CD4-positive, alpha-beta memory T cell (primary cell): ENCODE measurements around the gene ASTE1. TPM values are rescaled to one million over a fixed set of nuclear protein-coding genes. Genes with fewer than 3 reads are reported as not detected.
A peak's percentile ranks its signal among the peaks of the same experiment; 100 is the strongest.

Source experiments
- CTCF ChIA-PET: fragments of 350-600 bp; sonication (Branson Sonifier 250); formaldehyde crosslinking; loops from one replicate; lab custom pipeline; 2021; ENCODE audit warnings: inconsistent platforms; ENCODE audit not compliant: partially characterized antibody; lab: Charles Lee
- POLR2A ChIA-PET: fragments of 350-600 bp; sonication (Branson Sonifier 250); formaldehyde crosslinking; loops from one replicate; lab custom pipeline; 2021; ENCODE audit not compliant: partially characterized antibody; lab: Charles Lee
- DNase-seq, 5 donors: peaks; one replicate each; pipeline versions ENCODE4 v3.0.0 to v3.0.0-alpha.2; 2020 to 2022; ENCODE audit warnings: mixed read lengths in 1 of 5
- H3K27ac ChIP-seq: one replicate; pipeline ENCODE4 v1.7.0; 2013; ENCODE audit warnings: low read depth, low read length
- H3K27me3 ChIP-seq: 2 replicates; pipeline ENCODE4 v1.7.0; 2013; ENCODE audit warnings: mild to moderate bottlenecking, low read length, moderate library complexity; ENCODE audit not compliant: insufficient read depth
- H3K36me3 ChIP-seq: 2 replicates; pipeline ENCODE4 v1.7.0; 2013; ENCODE audit warnings: mild to moderate bottlenecking, low read length, moderate library complexity; ENCODE audit not compliant: insufficient read depth
- H3K4me1 ChIP-seq: 2 replicates; pipeline ENCODE4 v1.7.0; 2013; ENCODE audit warnings: mild to moderate bottlenecking, low read length, moderate library complexity; ENCODE audit not compliant: insufficient read depth
- H3K4me3 ChIP-seq, 2 donors: one replicate each; pipeline ENCODE4 v1.7.0; 2013; ENCODE audit warnings: low read length in 2 of 2, mild to moderate bottlenecking in 1 of 2
- H3K9me3 ChIP-seq, 2 donors: one replicate each; pipeline ENCODE4 v1.7.0; 2013; ENCODE audit warnings: low read length in 2 of 2, control low read depth in 1 of 2; ENCODE audit not compliant: control insufficient read depth in 1 of 2
- H3K27ac Mint-ChIP-seq, 7 donors: one replicate each; pipeline ENCODE4 v1.8.0; 2020 to 2021; ENCODE audit warnings: mixed read lengths in 7 of 7, mild to moderate bottlenecking in 6 of 7, inconsistent platforms in 3 of 7, moderate library complexity in 3 of 7
- H3K27me3 Mint-ChIP-seq, 2 donors: one replicate each; pipeline ENCODE4 v1.8.0; 2020 to 2021; ENCODE audit warnings: mixed read lengths in 2 of 2
- H3K36me3 Mint-ChIP-seq, 2 donors: one replicate each; pipeline ENCODE4 v1.8.0; 2020 to 2021; ENCODE audit warnings: mixed read lengths in 2 of 2, inconsistent platforms in 1 of 2, mild to moderate bottlenecking in 1 of 2
- H3K4me1 Mint-ChIP-seq, 4 donors: one replicate each; pipeline ENCODE4 v1.8.0; 2020 to 2021; ENCODE audit warnings: mixed read lengths in 4 of 4, mild to moderate bottlenecking in 1 of 4
- H3K4me3 Mint-ChIP-seq, 8 donors: one replicate each; pipeline ENCODE4 v1.8.0; 2020 to 2021; ENCODE audit warnings: mixed read lengths in 8 of 8, mild to moderate bottlenecking in 7 of 8, moderate library complexity in 6 of 8, inconsistent platforms in 3 of 8
- H3K9me3 Mint-ChIP-seq, 8 donors: one replicate each; pipeline ENCODE4 v1.8.0; 2020 to 2021; ENCODE audit warnings: mixed read lengths in 8 of 8, mild to moderate bottlenecking in 5 of 8, inconsistent platforms in 3 of 8, moderate library complexity in 1 of 8
- intact Hi-C: fragments of 100-400 bp; cut with micrococcal nuclease; formaldehyde crosslinking; loops from one replicate; pipeline ENCODE4 v1.15.1; 2023
- polyA plus RNA-seq, 2 donors: library from polyadenylated mRNA; unstranded; fragments of 300-500 nt; fragmentation: Illumina TruSeq; gene quantifications; one replicate each; pipeline ENCODE4 v1.2.3, GENCODE V29; 2021
- total RNA-seq, 2 experiments: library from RNA; stranded (reverse); gene quantifications; one replicate each; pipeline ENCODE4 v1.2.3, GENCODE V29; 2021

Gene ASTE1
- total and polyA plus RNA-seq, 4 experiments from 2014 or later, result 23.8 to 31.9 (median 28.1) TPM

GRCh38 chr3:130997289-130997688, 29.3 kb downstream of the ASTE1 start:
- POLR2A ChIA-PET, result no interaction called here
- no peaks in the 10 kb centered on the region for H3K36me3 ChIP-seq
- no peak overlapping the region for H3K27ac Mint-ChIP-seq

DNA sequence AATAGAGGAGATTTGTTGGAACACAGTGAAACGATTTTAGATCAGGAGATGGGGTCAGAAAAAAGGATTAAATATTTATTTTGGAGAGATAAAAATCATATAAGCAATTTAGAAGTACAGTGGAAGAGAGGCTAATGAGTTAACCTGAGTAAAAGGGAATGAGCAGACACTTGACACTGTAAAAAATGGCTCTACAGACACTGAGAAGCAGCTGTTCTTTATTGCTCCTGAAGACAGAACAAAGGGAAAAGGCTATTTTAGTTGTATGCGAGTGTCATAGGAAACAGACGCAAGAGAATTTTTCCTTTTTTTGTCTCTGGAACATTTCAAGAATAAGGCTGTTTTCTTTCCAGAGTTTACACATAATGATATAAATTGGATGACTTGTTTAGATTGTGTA, 34.3 kb downstream of the ASTE1 start:
- H3K4me3 Mint-ChIP-seq, result no peak overlapping the region
- Histone ChIP-seq H3K4me1 (no peaks in the 10 kb centered on the region), H3K4me3 (no peak overlapping the region), H3K27ac (no peak overlapping the region), H3K9me3 (no peaks in the 10 kb centered on the region), H3K36me3 (peaks cover 6% of the 10 kb centered on the region), H3K27me3 (no peaks in the 10 kb centered on the region)
- no peaks in the 10 kb centered on the region for H3K27me3 Mint-ChIP-seq
- H3K36me3 Mint-ChIP-seq, result peaks cover 21 to 49% of the 10 kb centered on the region in 2 donors
- no peak for DNase-seq
- ChIA-PET CTCF (no interaction called here), POLR2A (no interaction called here)
- H3K9me3 Mint-ChIP-seq, result no peaks in the 10 kb centered on the region
- H3K4me1 Mint-ChIP-seq, result peaks cover 0 to 3% (median 1%) of the 10 kb centered on the region in 4 donors
- peak overlapping the region in 2 of 7 donors; percentile 2 to 50 for H3K27ac Mint-ChIP-seq
- intact Hi-C loops, result no loop called here

More at GRCh38 chr3:130997289-130997688, 29.3 kb downstream of the ASTE1 start:
- intact Hi-C loops, result no loop called here
- H3K4me1 ChIP-seq, result no peaks in the 10 kb centered on the region
- H3K9me3 ChIP-seq, result no peaks in the 10 kb centered on the region
- Mint-ChIP-seq H3K36me3 (peaks cover 4 to 46% of the 10 kb centered on the region in 2 donors), H3K27me3 (no peaks in the 10 kb centered on the region), H3K9me3 (no peaks in the 10 kb centered on the region), H3K4me1 (peaks cover 0 to 2% (median 0%) of the 10 kb centered on the region in 4 donors), H3K4me3 (no peak overlapping the region)
- CTCF ChIA-PET, result interaction anchor here (1.5 kb wide), 1 partner anchor 11 kb away, joined by 4 read pairs; no protein-coding TSS in a partner anchor
- no peak overlapping the region for H3K4me3 ChIP-seq
- DNase-seq, result no peak
- H3K27me3 ChIP-seq, result no peaks in the 10 kb centered on the region
- H3K27ac ChIP-seq, result no peak overlapping the region

- DNase-seq, result no peak
- CTCF ChIA-PET, result no interaction called here
- POLR2A ChIA-PET, result no interaction called here
- Mint-ChIP-seq H3K9me3 (no peaks in the 10 kb centered on the region), H3K36me3 (peaks cover 24 to 42% of the 10 kb centered on the region in 2 donors), H3K4me3 (no peak overlapping the region), H3K4me1 (peaks cover 0 to 3% (median 1%) of the 10 kb centered on the region in 4 donors), H3K27ac (peak overlapping the region in 2 of 7 donors; percentile 48 to 75), H3K27me3 (no peaks in the 10 kb centered on the region)
- H3K36me3 ChIP-seq, result peaks cover 6% of the 10 kb centered on the region
- H3K9me3 ChIP-seq, result no peaks in the 10 kb centered on the region
- H3K4me3 ChIP-seq, result no peak overlapping the region
- no peaks in the 10 kb centered on the region for H3K27me3 ChIP-seq
- intact Hi-C loops, result no loop called here
- H3K27ac ChIP-seq, result no peak overlapping the region
- H3K4me1 ChIP-seq, result no peaks in the 10 kb centered on the region
Observed at GRCh38 chr3:130991126-130991525, 35.5 kb downstream of the ASTE1 start.

- POLR2A ChIA-PET, result no interaction called here
- peak overlapping the region in 1 of 7 donors; percentile 59 for H3K27ac Mint-ChIP-seq
- intact Hi-C loops, result no loop called here
- H3K36me3 Mint-ChIP-seq, result peaks cover 28 to 43% of the 10 kb centered on the region in 2 donors
- Histone ChIP-seq H3K4me1 (no peaks in the 10 kb centered on the region), H3K4me3 (no peak overlapping the region), H3K27ac (no peak overlapping the region), H3K9me3 (no peaks in the 10 kb centered on the region), H3K27me3 (no peaks in the 10 kb centered on the region), H3K36me3 (peaks cover 6% of the 10 kb centered on the region)
- H3K27me3 Mint-ChIP-seq, result no peaks in the 10 kb centered on the region
- CTCF ChIA-PET, result no interaction called here
- DNase-seq, result no peak
- H3K4me1 Mint-ChIP-seq, result peaks cover 0 to 3% (median 1%) of the 10 kb centered on the region in 4 donors
- H3K4me3 Mint-ChIP-seq, result no peak overlapping the region
- peaks cover 0 to 1% (median 0%) of the 10 kb centered on the region in 8 donors for H3K9me3 Mint-ChIP-seq
Observed at GRCh38 chr3:130990282-130990681, 36.3 kb downstream of the ASTE1 start.

- Histone ChIP-seq H3K9me3 (no peaks in the 10 kb centered on the region), H3K4me3 (no peak overlapping the region), H3K27ac (no peak overlapping the region), H3K27me3 (no peaks in the 10 kb centered on the region), H3K4me1 (no peaks in the 10 kb centered on the region), H3K36me3 (peaks cover 3% of the 10 kb centered on the region)
- Mint-ChIP-seq H3K4me3 (no peak overlapping the region), H3K4me1 (peaks cover 0 to 1% (median under 1%) of the 10 kb centered on the region in 4 donors), H3K9me3 (peaks cover 0 to 1% (median 0%) of the 10 kb centered on the region in 8 donors), H3K27me3 (no peaks in the 10 kb centered on the region), H3K36me3 (peaks cover 31 to 47% of the 10 kb centered on the region in 2 donors), H3K27ac (no peak overlapping the region)
- no peak for DNase-seq
- CTCF ChIA-PET, result no interaction called here
- intact Hi-C loops, result no loop called here
- POLR2A ChIA-PET, result no interaction called here
Observed at GRCh38 chr3:130981469-130981868, 45.2 kb downstream of the ASTE1 start.

DNA sequence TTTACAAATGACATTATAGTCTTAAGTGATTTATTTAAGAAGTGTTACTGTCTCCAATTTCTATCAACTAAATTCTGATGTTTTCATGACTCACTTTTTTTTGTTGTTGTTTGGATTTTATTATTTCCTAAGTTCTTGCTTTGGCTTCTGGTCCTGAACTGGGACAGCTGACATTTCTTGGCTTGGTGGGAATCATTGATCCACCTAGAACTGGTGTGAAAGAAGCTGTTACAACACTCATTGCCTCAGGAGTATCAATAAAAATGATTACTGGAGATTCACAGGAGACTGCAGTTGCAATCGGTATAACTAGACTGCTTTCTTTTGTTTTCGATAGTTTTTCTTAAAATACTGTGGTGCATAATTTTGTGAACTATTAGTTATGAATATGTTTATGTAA, 47.5 kb downstream of the ASTE1 start:
- peaks cover 0 to 1% (median under 1%) of the 10 kb centered on the region in 4 donors for H3K4me1 Mint-ChIP-seq
- peaks cover 35 to 55% of the 10 kb centered on the region in 2 donors for H3K36me3 Mint-ChIP-seq
- no peaks in the 10 kb centered on the region for H3K4me1 ChIP-seq

DNA sequence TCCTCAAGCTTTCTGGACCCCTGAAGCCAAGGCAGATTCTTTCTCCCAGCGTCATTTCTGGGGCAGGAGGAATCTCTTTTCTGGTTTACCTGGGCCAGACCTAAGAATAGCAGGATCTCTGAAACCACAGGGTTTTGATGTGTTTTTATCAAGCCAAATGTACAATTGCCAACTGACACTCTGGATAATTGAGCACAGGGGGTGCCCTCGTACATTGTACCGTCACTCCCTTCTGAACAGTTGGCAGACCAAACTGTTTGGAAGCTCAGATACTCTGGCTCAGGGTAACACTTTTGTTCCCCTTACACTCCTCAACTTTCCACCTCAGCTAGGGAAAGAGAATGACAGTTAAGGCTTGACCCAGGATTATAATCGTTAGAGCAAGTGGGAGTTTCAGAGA, 49.9 kb downstream of the ASTE1 start:
- no peak for DNase-seq
- peak overlapping the region in 1 of 7 donors; percentile 37 for H3K27ac Mint-ChIP-seq
- ChIA-PET POLR2A (no interaction called here), CTCF (no interaction called here)
- Histone ChIP-seq H3K27ac (no peak overlapping the region), H3K36me3 (peaks cover 3% of the 10 kb centered on the region), H3K9me3 (no peaks in the 10 kb centered on the region), H3K4me3 (no peak overlapping the region), H3K27me3 (no peaks in the 10 kb centered on the region), H3K4me1 (no peaks in the 10 kb centered on the region)
- H3K36me3 Mint-ChIP-seq, result peaks cover 38 to 66% of the 10 kb centered on the region in 2 donors
- no peak overlapping the region for H3K4me3 Mint-ChIP-seq
- H3K27me3 Mint-ChIP-seq, result no peaks in the 10 kb centered on the region
- no peaks in the 10 kb centered on the region for H3K9me3 Mint-ChIP-seq
- peaks cover 0 to 1% (median under 1%) of the 10 kb centered on the region in 4 donors for H3K4me1 Mint-ChIP-seq
- intact Hi-C loops, result no loop called here

More for the DNA sequence above, 47.5 kb downstream of the ASTE1 start:
- POLR2A ChIA-PET, result no interaction called here
- no peaks in the 10 kb centered on the region for H3K9me3 Mint-ChIP-seq
- intact Hi-C loops, result no loop called here
- no peaks in the 10 kb centered on the region for H3K9me3 ChIP-seq
- no peak overlapping the region for H3K27ac Mint-ChIP-seq
- CTCF ChIA-PET, result no interaction called here
- H3K36me3 ChIP-seq, result peaks cover 3% of the 10 kb centered on the region
- H3K4me3 ChIP-seq, result no peak overlapping the region
- no peak overlapping the region for H3K27ac ChIP-seq
- H3K27me3 Mint-ChIP-seq, result no peaks in the 10 kb centered on the region
- H3K4me3 Mint-ChIP-seq, result no peak overlapping the region
- DNase-seq, result no peak
- H3K27me3 ChIP-seq, result no peaks in the 10 kb centered on the region
